CD14-positive monocyte (primary cell): Measurements from ENCODE around the gene COX10. TPM values are rescaled to one million over a fixed set of nuclear protein-coding genes. Genes with fewer than 3 reads are reported as not detected.

Source experiments
- DNase-seq, 3 donors: peaks; one replicate each; pipeline ENCODE4 v3.0.0-alpha.2; 2011 to 2022
- H2AFZ ChIP-seq: 2 replicates; pipeline ENCODE4 v1.6.0; 2012; ENCODE audit warnings: mild to moderate bottlenecking, low read depth, low read length, inconsistent platforms; ENCODE audit not compliant: insufficient read depth, poor library complexity, severe bottlenecking
- H3K27ac ChIP-seq, 2 donors: 1 replicate in 1 of 2; 2 replicates in 1 of 2; pipeline ENCODE4 v1.5.1; 2012 to 2013; ENCODE audit warnings: low read length in 2 of 2, control low read depth in 1 of 2, inconsistent platforms in 1 of 2, low read depth in 1 of 2, mild to moderate bottlenecking in 1 of 2
- H3K27me3 ChIP-seq, 2 donors: one replicate each; pipeline versions ENCODE4 v1.6.0 to v1.6.1; 2011 to 2013; ENCODE audit warnings: low read length in 2 of 2; ENCODE audit not compliant: control insufficient read depth in 2 of 2, insufficient read depth in 2 of 2
- H3K36me3 ChIP-seq, 2 donors: replicated peaks in 1 of 2; 1 replicate in 1 of 2; 2 replicates in 1 of 2; pipeline versions ENCODE4 v1.5.1 to v1.6.1; 2012 to 2013; ENCODE audit warnings: low read length in 2 of 2, control low read depth in 1 of 2, inconsistent platforms in 1 of 2, mild to moderate bottlenecking in 1 of 2; ENCODE audit not compliant: insufficient read depth in 2 of 2, control insufficient read depth in 1 of 2
- H3K4me1 ChIP-seq, 2 donors: 1 replicate in 1 of 2; 2 replicates in 1 of 2; pipeline versions ENCODE4 v1.5.1 to v1.6.1; 2012 to 2013; ENCODE audit warnings: low read length in 2 of 2, control low read depth in 1 of 2, inconsistent platforms in 1 of 2, mild to moderate bottlenecking in 1 of 2, moderate library complexity in 1 of 2; ENCODE audit not compliant: insufficient read depth in 2 of 2, control insufficient read depth in 1 of 2
- H3K4me2 ChIP-seq: replicated peaks from 2 replicates; pipeline ENCODE3; 2012; ENCODE audit warnings: low read length, moderate library complexity, mild to moderate bottlenecking; ENCODE audit not compliant: poor library complexity, severe bottlenecking; ENCODE audit errors: extremely low read depth
- H3K4me3 ChIP-seq, 3 experiments: fragments of 200-600 bp in 1 of 3; sonication (generic) in 1 of 3; replicated peaks in 1 of 3; 1 replicate in 2 of 3; 2 replicates in 1 of 3; pipeline ENCODE4 v1.5.1; 2011 to 2013; ENCODE audit warnings: low read length in 3 of 3, mild to moderate bottlenecking in 3 of 3, control low read depth in 2 of 3, low read depth in 2 of 3, inconsistent platforms in 1 of 3, moderate library complexity in 1 of 3
- H3K79me2 ChIP-seq: 2 replicates; pipeline ENCODE4 v1.6.0; 2012; ENCODE audit warnings: mild to moderate bottlenecking, control low read depth, inconsistent platforms, low read length, moderate library complexity; ENCODE audit not compliant: insufficient read depth
- H3K9ac ChIP-seq: 2 replicates; pipeline ENCODE4 v1.6.0; 2017; ENCODE audit warnings: low read length, mild to moderate bottlenecking; ENCODE audit not compliant: insufficient read depth, poor library complexity, severe bottlenecking
- H3K9me3 ChIP-seq, 2 donors: replicated peaks in 1 of 2; 1 replicate in 1 of 2; 2 replicates in 1 of 2; pipeline versions ENCODE4 v1.5.1 to v1.6.1; 2012 to 2013; ENCODE audit warnings: low read length in 2 of 2, control low read depth in 1 of 2; ENCODE audit not compliant: control insufficient read depth in 1 of 2, insufficient read depth in 1 of 2
- H4K20me1 ChIP-seq: 2 replicates; pipeline ENCODE4 v1.6.0; 2012; ENCODE audit warnings: mild to moderate bottlenecking, low read length, control low read depth, moderate library complexity; ENCODE audit not compliant: insufficient read depth
- H3K27ac Mint-ChIP-seq, 7 donors: one replicate each; pipeline ENCODE4 v1.8.0; 2020; ENCODE audit warnings: mild to moderate bottlenecking in 7 of 7, mixed read lengths in 7 of 7, moderate library complexity in 6 of 7, inconsistent platforms in 2 of 7
- H3K27me3 Mint-ChIP-seq, 3 donors: one replicate each; pipeline ENCODE4 v1.8.0; 2021 to 2022; ENCODE audit warnings: low read depth in 3 of 3, mild to moderate bottlenecking in 3 of 3, mixed read lengths in 3 of 3, moderate library complexity in 3 of 3, inconsistent platforms in 1 of 3
- H3K36me3 Mint-ChIP-seq, 2 donors: one replicate each; pipeline ENCODE4 v1.8.0; 2020; ENCODE audit warnings: mixed read lengths in 2 of 2, inconsistent platforms in 1 of 2, mild to moderate bottlenecking in 1 of 2
- H3K4me1 Mint-ChIP-seq: one replicate; pipeline ENCODE4 v1.8.0; 2020; ENCODE audit warnings: mild to moderate bottlenecking, mixed read lengths
- H3K4me3 Mint-ChIP-seq, 2 donors: one replicate each; pipeline ENCODE4 v1.8.0; 2020; ENCODE audit warnings: mild to moderate bottlenecking in 2 of 2, mixed read lengths in 2 of 2, moderate library complexity in 1 of 2
- H3K9me3 Mint-ChIP-seq, 7 donors: one replicate each; pipeline ENCODE4 v1.8.0; 2020 to 2022; ENCODE audit warnings: mixed read lengths in 7 of 7, mild to moderate bottlenecking in 6 of 7, moderate library complexity in 6 of 7, inconsistent platforms in 2 of 7
- WGBS: methylation state at CpG from one replicate; pipeline ENCODE4 v1.1.5; 2013; ENCODE audit warnings: missing lambda C conversion rate; ENCODE audit not compliant: insufficient coverage; 5-methylcytosine and 5-hydroxymethylcytosine counted together
- intact Hi-C, 2 donors: fragments of 100-400 bp; cut with micrococcal nuclease; formaldehyde crosslinking; loops; one replicate each; pipeline versions ENCODE4 v1.15.0 to v1.15.1; 2023
- polyA plus RNA-seq, 3 donors: library from polyadenylated mRNA; depleted of rRNA in 1 of 3; unstranded in 2 of 3; stranded (reverse) in 1 of 3; fragments of 300-500 nt in 2 of 3; fragments of >200 nt in 1 of 3; fragmentation: Illumina TruSeq in 2 of 3; gene quantifications; 1 replicate in 2 of 3; 2 replicates in 1 of 3; pipeline ENCODE4 v1.2.3, GENCODE V29; 2012 to 2021
- TF ChIP-seq, protein P1 (sequence below): fragments of 200-600 bp; IDR thresholded peaks from one replicate; pipeline ENCODE4 v1.8.0; 2022; ENCODE audit warnings: antibody characterized with exemption, mild to moderate bottlenecking

The COX10 gene
- polyA plus RNA-seq, 3 donors: 8.2 to 15.2 (median 11.3) TPM

DNA sequence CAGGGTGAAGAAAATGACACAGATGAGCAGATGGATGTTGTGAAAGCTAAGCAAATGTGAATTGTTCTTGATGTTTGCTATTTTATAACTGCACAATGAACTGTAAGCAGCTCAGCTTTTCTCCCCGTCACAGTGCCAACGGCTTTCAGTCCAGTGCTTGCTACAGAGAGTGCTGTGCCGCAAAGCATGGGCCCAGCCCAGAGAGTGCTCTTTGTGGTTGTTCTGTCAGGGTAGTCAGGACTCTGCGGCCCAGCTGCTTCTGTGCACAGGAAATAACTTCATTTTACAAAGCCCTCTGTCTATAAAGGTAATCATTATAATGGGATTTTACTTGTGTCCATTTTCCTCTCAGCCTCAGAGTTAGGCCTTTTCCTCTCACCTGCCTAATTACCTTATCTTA, 128.3 kb downstream of the COX10 start:
- intact Hi-C loops: no loop called here
- Mint-ChIP-seq H3K36me3 (peaks cover 42 to 49% of the 10 kb centered on the region in 2 donors), H3K9me3 (peaks cover 0 to 2% (median 0%) of the 10 kb centered on the region in 7 donors), H3K27me3 (peaks cover 0 to 7% (median 3%) of the 10 kb centered on the region in 3 donors), H3K4me3 (no peak overlapping the region), H3K4me1 (peaks cover 34% of the 10 kb centered on the region), H3K27ac (no peak overlapping the region)
- H3K9ac ChIP-seq: no peak overlapping the region
- DNase-seq: no peak
- H3K9me3 ChIP-seq: no peaks in the 10 kb centered on the region
- H2AFZ ChIP-seq: no peak overlapping the region
- no peaks in the 10 kb centered on the region for H3K27me3 ChIP-seq
- no peak overlapping the region for H3K4me3 ChIP-seq
- peaks cover 7 to 27% of the 10 kb centered on the region in 2 donors for H3K36me3 ChIP-seq
- no peak overlapping the region for H3K4me2 ChIP-seq
- no peak overlapping the region for H3K27ac ChIP-seq
- TF ChIP-seq, protein P1, sequence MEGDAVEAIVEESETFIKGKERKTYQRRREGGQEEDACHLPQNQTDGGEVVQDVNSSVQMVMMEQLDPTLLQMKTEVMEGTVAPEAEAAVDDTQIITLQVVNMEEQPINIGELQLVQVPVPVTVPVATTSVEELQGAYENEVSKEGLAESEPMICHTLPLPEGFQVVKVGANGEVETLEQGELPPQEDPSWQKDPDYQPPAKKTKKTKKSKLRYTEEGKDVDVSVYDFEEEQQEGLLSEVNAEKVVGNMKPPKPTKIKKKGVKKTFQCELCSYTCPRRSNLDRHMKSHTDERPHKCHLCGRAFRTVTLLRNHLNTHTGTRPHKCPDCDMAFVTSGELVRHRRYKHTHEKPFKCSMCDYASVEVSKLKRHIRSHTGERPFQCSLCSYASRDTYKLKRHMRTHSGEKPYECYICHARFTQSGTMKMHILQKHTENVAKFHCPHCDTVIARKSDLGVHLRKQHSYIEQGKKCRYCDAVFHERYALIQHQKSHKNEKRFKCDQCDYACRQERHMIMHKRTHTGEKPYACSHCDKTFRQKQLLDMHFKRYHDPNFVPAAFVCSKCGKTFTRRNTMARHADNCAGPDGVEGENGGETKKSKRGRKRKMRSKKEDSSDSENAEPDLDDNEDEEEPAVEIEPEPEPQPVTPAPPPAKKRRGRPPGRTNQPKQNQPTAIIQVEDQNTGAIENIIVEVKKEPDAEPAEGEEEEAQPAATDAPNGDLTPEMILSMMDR: no peak
- H3K79me2 ChIP-seq: no peaks in the 10 kb centered on the region
- H3K4me1 ChIP-seq: peaks cover 9 to 12% of the 10 kb centered on the region in 2 donors
- H4K20me1 ChIP-seq: no peaks in the 10 kb centered on the region
- WGBS: no CpG with 5 or more reads among the region's 4 CpGs

DNA sequence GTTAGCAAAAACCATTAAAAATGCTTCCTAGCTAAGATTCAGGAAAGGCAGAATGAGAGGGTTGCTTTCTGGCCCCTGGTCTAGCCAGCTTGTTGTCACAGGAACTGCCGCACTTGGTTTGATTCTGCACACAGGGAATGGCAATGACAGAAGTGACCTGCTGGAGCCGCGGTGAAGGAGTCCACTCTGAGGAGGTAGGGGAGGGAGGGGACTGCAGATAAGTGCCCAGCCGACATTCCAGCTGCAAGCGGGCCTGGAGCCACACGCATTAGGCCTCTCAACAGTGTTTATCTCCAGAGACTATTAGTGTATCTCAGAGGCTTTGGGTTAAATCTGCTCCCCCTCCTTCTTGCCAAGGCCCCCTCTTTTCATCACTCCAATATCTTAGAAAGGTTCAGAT, 128.7 kb downstream of the COX10 start:
- Mint-ChIP-seq H3K9me3 (peaks cover 0 to 2% (median 0%) of the 10 kb centered on the region in 7 donors), H3K27me3 (peaks cover 0 to 7% (median 3%) of the 10 kb centered on the region in 3 donors), H3K36me3 (peaks cover 43 to 50% of the 10 kb centered on the region in 2 donors), H3K4me3 (no peak overlapping the region), H3K4me1 (peaks cover 33% of the 10 kb centered on the region), H3K27ac (no peak overlapping the region)
- no peak overlapping the region for H3K4me3 ChIP-seq
- 93% methylated on average over 3 of the region's 6 CpGs for WGBS
- no peaks in the 10 kb centered on the region for H3K79me2 ChIP-seq
- H2AFZ ChIP-seq: no peak overlapping the region
- H3K4me2 ChIP-seq: no peak overlapping the region
- peaks cover 9 to 12% of the 10 kb centered on the region in 2 donors for H3K4me1 ChIP-seq
- no peak overlapping the region for H3K27ac ChIP-seq
- TF ChIP-seq, protein P1: no peak
- no peak for DNase-seq
- H3K36me3 ChIP-seq: peaks cover 7 to 30% of the 10 kb centered on the region in 2 donors
- H3K9ac ChIP-seq: no peak overlapping the region
- no peaks in the 10 kb centered on the region for H3K9me3 ChIP-seq
- intact Hi-C loops: no loop called here
- H4K20me1 ChIP-seq: no peaks in the 10 kb centered on the region
- H3K27me3 ChIP-seq: no peaks in the 10 kb centered on the region
